Upper lobe of right lung (tissue), 1 donor: ENCODE results near the gene GLS. TPM values are rescaled to one million over a fixed set of nuclear protein-coding genes. Genes with fewer than 3 reads are reported as not detected.
A peak's percentile ranks its signal among the peaks of the same experiment; 100 is the strongest.
"Not testable (repeated sequence)": the region's sequence is repeated elsewhere in the genome, so short reads cannot be mapped to it uniquely, and the experiment has no call there.

Source experiments
- ATAC-seq: fragments of 200-7000 bp; cut with Tn5 transposase; one replicate; pipeline ENCODE4 v1.9.1; 2020; ENCODE audit warnings: mild to moderate bottlenecking, moderate library complexity
- DNase-seq: peaks from one replicate; pipeline ENCODE4 v3.0.0-alpha.2; 2020
- H3K27ac ChIP-seq: fragments of 200-600 bp; one replicate; pipeline ENCODE4 v1.8.0; 2022
- H3K27me3 ChIP-seq: fragments of 200-600 bp; one replicate; pipeline ENCODE4 v1.8.0; 2022; ENCODE audit warnings: mild to moderate bottlenecking
- H3K36me3 ChIP-seq: fragments of 200-600 bp; one replicate; pipeline ENCODE4 v1.8.0; 2022
- H3K4me1 ChIP-seq: fragments of 200-600 bp; one replicate; pipeline ENCODE4 v1.8.0; 2022
- H3K4me3 ChIP-seq: fragments of 200-600 bp; one replicate; pipeline ENCODE4 v1.8.0; 2022; ENCODE audit warnings: mild to moderate bottlenecking
- H3K9me3 ChIP-seq: fragments of 200-600 bp; one replicate; pipeline ENCODE4 v1.8.0; 2022
- intact Hi-C: fragments of 100-400 bp; cut with DNase I; formaldehyde crosslinking; loops from one replicate; pipeline ENCODE4 v1.11.0; 2022
- total RNA-seq: library from RNA; stranded (reverse); fragmentation: NEBNext Ultra II Directional; extraction: Animal tissue kit (Norgen Biotek cat#: 25700); gene quantifications from one replicate; pipeline ENCODE4 v1.2.1, GENCODE V29; 2021
- TF ChIP-seq, protein P1 (sequence below): fragments of 200-600 bp; IDR thresholded peaks from one replicate; pipeline ENCODE4 v1.8.0; 2022; ENCODE audit warnings: antibody characterized with exemption
- donor health status: DM: no; HTN: yes; CAD: no; lungs with severe emphysema.

The GLS gene
- total RNA-seq, 1 donor from 2014 or later = 209 TPM

DNA sequence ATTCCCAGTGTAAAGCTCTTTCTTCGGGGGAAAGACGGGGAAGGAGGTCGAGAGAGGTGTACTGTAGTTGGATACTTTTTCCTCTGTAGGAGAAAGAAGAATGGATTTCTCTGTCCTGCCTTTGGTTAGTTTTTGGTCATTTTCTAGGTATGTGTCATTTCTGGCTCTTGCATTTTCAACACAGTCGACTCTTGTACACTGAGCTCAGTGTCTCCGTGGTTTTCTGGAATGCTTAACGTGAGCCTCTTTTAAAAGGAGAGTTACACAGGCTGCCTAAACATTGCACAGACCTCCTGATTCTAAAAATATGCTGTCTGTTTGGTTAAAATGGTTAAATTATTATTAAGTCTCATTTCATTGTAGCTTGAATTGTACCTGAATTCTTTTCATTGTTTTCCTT, 21.8 kb upstream of the GLS start:
- no peak overlapping the region for H3K27ac ChIP-seq
- H3K4me3 ChIP-seq = no peak overlapping the region
- DNase-seq (no peak), ATAC-seq (peak; percentile 41)
- peaks cover 22% of the 10 kb centered on the region for H3K4me1 ChIP-seq
- no peaks in the 10 kb centered on the region for H3K27me3 ChIP-seq
- no peaks in the 10 kb centered on the region for H3K36me3 ChIP-seq
- intact Hi-C loops = no loop called here
- TF ChIP-seq, protein P1, sequence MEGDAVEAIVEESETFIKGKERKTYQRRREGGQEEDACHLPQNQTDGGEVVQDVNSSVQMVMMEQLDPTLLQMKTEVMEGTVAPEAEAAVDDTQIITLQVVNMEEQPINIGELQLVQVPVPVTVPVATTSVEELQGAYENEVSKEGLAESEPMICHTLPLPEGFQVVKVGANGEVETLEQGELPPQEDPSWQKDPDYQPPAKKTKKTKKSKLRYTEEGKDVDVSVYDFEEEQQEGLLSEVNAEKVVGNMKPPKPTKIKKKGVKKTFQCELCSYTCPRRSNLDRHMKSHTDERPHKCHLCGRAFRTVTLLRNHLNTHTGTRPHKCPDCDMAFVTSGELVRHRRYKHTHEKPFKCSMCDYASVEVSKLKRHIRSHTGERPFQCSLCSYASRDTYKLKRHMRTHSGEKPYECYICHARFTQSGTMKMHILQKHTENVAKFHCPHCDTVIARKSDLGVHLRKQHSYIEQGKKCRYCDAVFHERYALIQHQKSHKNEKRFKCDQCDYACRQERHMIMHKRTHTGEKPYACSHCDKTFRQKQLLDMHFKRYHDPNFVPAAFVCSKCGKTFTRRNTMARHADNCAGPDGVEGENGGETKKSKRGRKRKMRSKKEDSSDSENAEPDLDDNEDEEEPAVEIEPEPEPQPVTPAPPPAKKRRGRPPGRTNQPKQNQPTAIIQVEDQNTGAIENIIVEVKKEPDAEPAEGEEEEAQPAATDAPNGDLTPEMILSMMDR = no peak
- no peaks in the 10 kb centered on the region for H3K9me3 ChIP-seq

DNA sequence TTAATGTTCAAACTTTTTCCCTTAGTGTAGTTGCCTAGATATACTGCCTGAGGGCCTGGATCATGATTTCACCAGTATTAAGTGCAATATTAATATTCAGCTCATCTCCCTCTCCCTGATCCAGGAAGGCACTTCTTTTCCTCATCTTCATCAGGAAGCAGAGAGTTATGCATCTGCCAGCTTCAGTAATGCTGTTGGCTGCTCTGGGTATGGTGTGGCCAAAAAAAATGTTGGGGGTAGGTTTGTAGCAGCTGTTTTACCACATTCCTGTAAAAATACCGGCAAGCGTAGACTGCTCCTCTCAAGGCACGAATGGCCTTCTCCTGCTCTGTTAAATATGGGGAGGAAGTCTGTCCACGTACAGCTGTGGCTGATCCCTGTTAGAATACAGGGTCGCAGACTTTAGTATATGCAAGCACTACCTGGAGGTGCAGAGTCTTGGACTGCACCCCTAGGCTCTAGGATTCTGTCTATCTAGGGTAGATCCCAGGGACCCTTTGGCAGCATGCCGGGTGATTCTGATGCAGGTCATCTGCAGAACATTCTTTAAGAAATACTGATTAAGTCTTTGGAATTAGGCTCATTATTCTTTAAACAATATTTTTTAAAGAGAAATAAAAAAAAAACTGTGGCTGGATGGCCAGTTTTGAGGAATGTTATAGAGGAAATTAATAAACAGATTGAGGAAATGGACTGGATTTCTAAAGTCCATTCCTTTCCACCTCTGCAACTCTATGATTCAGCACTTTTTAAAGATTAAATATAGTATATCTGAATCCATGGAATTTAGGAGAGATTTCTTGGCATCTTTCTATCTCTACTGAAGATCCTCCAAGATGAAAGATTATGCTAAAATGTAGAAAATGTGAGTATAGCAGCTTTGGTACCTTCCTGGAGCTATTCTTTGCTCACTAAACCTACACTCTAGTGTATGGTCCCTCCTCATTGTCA, 21.0 kb upstream of the GLS start:
- TF ChIP-seq, protein P1 = no peak
- Histone ChIP-seq H3K4me3 (no peak overlapping the region), H3K27me3 (no peaks in the 10 kb centered on the region), H3K4me1 (peaks cover 26% of the 10 kb centered on the region), H3K27ac (no peak overlapping the region), H3K36me3 (no peaks in the 10 kb centered on the region), H3K9me3 (no peaks in the 10 kb centered on the region)
- ATAC-seq (no peak), DNase-seq (no peak)
- intact Hi-C loops = no loop called here

- TF ChIP-seq, protein P1 = no peak
- Histone ChIP-seq H3K9me3 (no peaks in the 10 kb centered on the region), H3K27ac (no peak overlapping the region), H3K4me1 (peaks cover 26% of the 10 kb centered on the region), H3K27me3 (no peaks in the 10 kb centered on the region), H3K36me3 (no peaks in the 10 kb centered on the region), H3K4me3 (no peak overlapping the region)
- intact Hi-C loops = no loop called here
- ATAC-seq (peak; percentile 41), DNase-seq (no peak)
Measured at GRCh38 chr2:190860985-190861680, 19.5 kb upstream of the GLS start.

GRCh38 chr2:190862128-190862527, 18.5 kb upstream of the GLS start:
- H3K36me3 ChIP-seq, intact Hi-C loops, H3K27me3 ChIP-seq, DNase-seq, H3K9me3 ChIP-seq, H3K4me3 ChIP-seq, H3K27ac ChIP-seq, ATAC-seq: not testable (repeated sequence)
- H3K4me1 ChIP-seq = peaks cover 26% of the 10 kb centered on the region

DNA sequence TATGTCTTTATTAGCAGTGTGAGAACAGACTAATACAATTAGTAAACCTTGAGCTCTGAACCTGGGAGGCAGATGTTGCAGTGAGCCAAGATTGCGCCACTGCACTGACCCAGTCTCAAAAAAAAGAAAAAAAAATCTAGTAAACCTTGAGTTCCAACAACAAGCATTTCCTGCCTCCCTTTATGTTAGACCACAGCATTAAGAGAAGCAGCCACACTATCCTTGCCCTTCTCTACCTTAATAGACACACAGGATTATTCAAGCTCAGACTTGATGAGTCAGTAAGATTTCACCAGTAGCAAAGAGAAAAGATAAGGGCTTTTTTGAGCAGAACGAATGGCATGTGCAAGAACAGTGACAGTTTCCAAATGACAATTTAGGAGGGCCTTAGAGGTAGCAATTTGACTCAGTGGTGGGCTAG, 18.0 kb upstream of the GLS start:
- ATAC-seq = no peak
- H3K27ac ChIP-seq = no peak overlapping the region
- no peak for DNase-seq

More for the DNA sequence above, 18.0 kb upstream of the GLS start:
- Histone ChIP-seq H3K36me3 (no peaks in the 10 kb centered on the region), H3K9me3 (no peaks in the 10 kb centered on the region), H3K4me3 (no peak overlapping the region), H3K27me3 (no peaks in the 10 kb centered on the region), H3K4me1 (peaks cover 26% of the 10 kb centered on the region)
- TF ChIP-seq, protein P1 = no peak
- intact Hi-C loops = no loop called here
